Small intestine (tissue), 7 donors: ENCODE measurements around the gene SH2D3A. TPM values are rescaled to one million over a fixed set of nuclear protein-coding genes. Genes with fewer than 3 reads are reported as not detected.
"Not testable (repeated sequence)": the region's sequence is repeated elsewhere in the genome, so short reads cannot be mapped to it uniquely, and the experiment has no call there.

Experiments used
- DNase-seq, 2 donors: peaks; one replicate each; pipeline versions ENCODE4 v3.0.0 to v3.0.0-alpha.2; 2013
- FAIRE-seq: peaks from 2 replicates; lab custom pipeline; 2012; peaks lifted over from hg19 to GRCh38; lab: Jason Lieb, UNC
- H3K27ac ChIP-seq, 3 donors: one replicate each; pipeline ENCODE4 v1.5.1; 2013; ENCODE audit warnings: low read length in 2 of 3, mild to moderate bottlenecking in 2 of 3, control low read depth in 1 of 3, inconsistent platforms in 1 of 3, low read depth in 1 of 3, moderate library complexity in 1 of 3
- H3K27me3 ChIP-seq, 3 donors: one replicate each; pipeline ENCODE4 v1.6.1; 2013; ENCODE audit warnings: low read length in 3 of 3, inconsistent platforms in 1 of 3; ENCODE audit not compliant: control insufficient read depth in 3 of 3, insufficient read depth in 3 of 3
- H3K36me3 ChIP-seq, 3 donors: one replicate each; pipeline ENCODE4 v1.6.1; 2013; ENCODE audit warnings: low read length in 3 of 3, inconsistent platforms in 1 of 3, low read depth in 1 of 3, mild to moderate bottlenecking in 1 of 3, moderate library complexity in 1 of 3; ENCODE audit not compliant: control insufficient read depth in 3 of 3, insufficient read depth in 2 of 3
- H3K4me1 ChIP-seq, 3 donors: one replicate each; pipeline ENCODE4 v1.6.1; 2013; ENCODE audit warnings: low read length in 2 of 3, inconsistent platforms in 1 of 3, low read depth in 1 of 3, mild to moderate bottlenecking in 1 of 3, moderate library complexity in 1 of 3; ENCODE audit not compliant: control insufficient read depth in 3 of 3, insufficient read depth in 2 of 3
- H3K4me3 ChIP-seq, 3 donors: one replicate each; pipeline ENCODE4 v1.5.1; 2013; ENCODE audit warnings: low read length in 3 of 3, control low read depth in 1 of 3, inconsistent platforms in 1 of 3, low read depth in 1 of 3, mild to moderate bottlenecking in 1 of 3, moderate library complexity in 1 of 3
- H3K9me3 ChIP-seq, 2 donors: one replicate each; pipeline ENCODE4 v1.6.1; 2013; ENCODE audit warnings: low read depth in 1 of 2, low read length in 1 of 2; ENCODE audit not compliant: control insufficient read depth in 2 of 2, insufficient read depth in 1 of 2
- WGBS, 3 donors: extraction: QIAGEN DNeasy Blood & Tissue Kit; methylation state at CpG; one replicate each; pipeline ENCODE4 v1.1.7; 2013; 5-methylcytosine and 5-hydroxymethylcytosine counted together
- polyA plus RNA-seq, 4 donors: library from polyadenylated mRNA; stranded (reverse) in 3 of 4; unstranded in 1 of 4; fragments of 200-250 nt in 3 of 4; fragments of 120-200 nt in 1 of 4; gene quantifications; one replicate each; pipeline versions ENCODE4 v1.2.1 to v1.2.3, GENCODE V29; 2013
- donor health status: healthy with polysubstance abuse.
- donor health status: control.
- donor health status: control.
- donor health status: Bipolar disorder and iron deficiency.
- donor health status: healthy.

SH2D3A gene
- polyA plus RNA-seq, 4 donors: 23.9 to 71.6 (median 42.1) TPM

DNA sequence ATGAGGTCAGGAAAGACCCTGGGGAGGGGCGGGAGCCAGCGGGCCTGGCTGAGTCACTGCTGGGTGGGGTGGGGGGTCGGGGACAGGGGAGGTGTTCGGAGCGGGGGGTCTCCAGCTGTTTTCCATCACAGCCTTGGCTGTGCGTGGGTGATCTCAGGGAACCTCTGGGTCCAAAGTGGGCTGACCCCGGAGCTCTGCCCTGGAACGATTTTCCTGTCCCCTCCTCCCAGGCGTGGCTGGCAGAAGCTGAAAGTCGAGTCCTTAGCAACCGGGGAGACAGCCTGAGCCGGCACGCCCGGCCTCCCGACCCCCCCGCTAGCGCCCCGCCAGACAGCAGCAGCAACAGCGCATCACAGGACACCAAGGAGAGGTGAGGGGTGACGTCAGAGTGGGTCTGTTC is 17.2 kb downstream of the SH2D3A start:
- WGBS, 3 donors: 52 to 60% (median 60%) methylated on average over 19 to 20 of the region's 20 CpGs
- DNase-seq (peak in 1 of 2 donors; percentile 45), FAIRE-seq (no peak)
- peaks cover 6 to 87% (median 11%) of the 10 kb centered on the region in 3 donors for H3K36me3 ChIP-seq
- H3K4me3 ChIP-seq: no peak overlapping the region
- peaks cover 0 to 11% of the 10 kb centered on the region in 2 donors for H3K9me3 ChIP-seq
- H3K4me1 ChIP-seq: peaks cover 0 to 36% (median 3%) of the 10 kb centered on the region in 3 donors
- no peaks in the 10 kb centered on the region for H3K27me3 ChIP-seq
- peak overlapping the region in 1 of 3 donors; percentile 34 for H3K27ac ChIP-seq

GRCh38 chr19:6748543-6748942 is 18.7 kb downstream of the SH2D3A start:
- DNase-seq: peak in 1 of 2 donors; percentile 26
- 90 to 94% (median 92%) methylated on average over 10 of the region's 10 CpGs for WGBS, 3 donors
- H3K36me3 ChIP-seq: peaks cover 6 to 87% (median 7%) of the 10 kb centered on the region in 3 donors
- H3K27me3 ChIP-seq, FAIRE-seq, H3K4me3 ChIP-seq: not testable (repeated sequence)
- H3K4me1 ChIP-seq: peaks cover 0 to 44% (median 4%) of the 10 kb centered on the region in 3 donors
- H3K9me3 ChIP-seq: peaks cover 0 to 11% of the 10 kb centered on the region in 2 donors
- peak overlapping the region in 1 of 3 donors; percentile 52 for H3K27ac ChIP-seq

DNA sequence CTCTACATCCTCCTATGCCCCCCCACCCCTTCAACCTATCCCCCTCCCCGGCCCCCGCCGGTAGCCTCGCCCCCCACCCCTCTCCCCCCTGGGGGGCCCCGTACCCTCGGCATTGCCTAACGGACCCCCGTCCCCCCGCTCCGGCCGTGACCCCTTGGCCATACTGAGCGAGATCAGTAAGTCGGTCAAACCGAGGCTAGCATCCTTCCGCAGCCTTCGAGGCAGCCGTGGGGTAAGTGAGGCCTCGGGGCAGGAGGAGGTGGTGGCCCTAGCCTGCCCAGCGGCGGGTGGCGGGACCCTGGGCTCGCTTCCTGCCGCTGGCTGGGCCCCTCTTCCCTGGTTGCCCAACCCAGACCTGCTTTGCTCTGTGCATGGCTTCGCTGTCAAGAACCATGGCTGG is 21.3 kb downstream of the SH2D3A start:
- no peak for DNase-seq
- Histone ChIP-seq H3K36me3 (peaks cover 6 to 87% (median 7%) of the 10 kb centered on the region in 3 donors), H3K4me3 (no peak overlapping the region), H3K9me3 (peaks cover 0 to 11% of the 10 kb centered on the region in 2 donors), H3K4me1 (peaks cover 0 to 35% (median 4%) of the 10 kb centered on the region in 3 donors), H3K27ac (no peak overlapping the region), H3K27me3 (no peaks in the 10 kb centered on the region)
- WGBS, 3 donors: 86 to 95% (median 88%) methylated on average over 17 to 24 of the region's 24 CpGs
- FAIRE-seq: no peak

GRCh38 chr19:6744381-6745301 is 22.6 kb downstream of the SH2D3A start:
- DNase-seq (peak; percentile 62 to 73), FAIRE-seq (no peak)
- peak overlapping the region; percentile 50 to 77 (median 58) for H3K27ac ChIP-seq
- peaks cover 2 to 74% (median 7%) of the 10 kb centered on the region in 3 donors for H3K36me3 ChIP-seq
- peaks cover 0 to 11% of the 10 kb centered on the region in 2 donors for H3K9me3 ChIP-seq
- H3K4me1 ChIP-seq: peaks cover 0 to 35% (median 4%) of the 10 kb centered on the region in 3 donors
- WGBS, 3 donors: 25 to 45% (median 36%) methylated on average over 40 to 41 of the region's 41 CpGs
- no peaks in the 10 kb centered on the region for H3K27me3 ChIP-seq
- no peak overlapping the region for H3K4me3 ChIP-seq

GRCh38 chr19:6743714-6744380 is 23.4 kb downstream of the SH2D3A start:
- no peak overlapping the region for H3K4me3 ChIP-seq
- H3K27ac ChIP-seq: peak overlapping the region in 2 of 3 donors; percentile 58 to 77
- DNase-seq: no peak
- H3K27me3 ChIP-seq: no peaks in the 10 kb centered on the region
- no peak for FAIRE-seq
- H3K4me1 ChIP-seq: peaks cover 0 to 36% (median 4%) of the 10 kb centered on the region in 3 donors
- WGBS, 3 donors: 83 to 93% (median 90%) methylated on average over 15 of the region's 15 CpGs
- H3K9me3 ChIP-seq: peaks cover 0 to 11% of the 10 kb centered on the region in 2 donors
- peaks cover 2 to 66% (median 7%) of the 10 kb centered on the region in 3 donors for H3K36me3 ChIP-seq

GRCh38 chr19:6743066-6743465 is 24.2 kb downstream of the SH2D3A start:
- no peak for FAIRE-seq
- WGBS, 3 donors: 80 to 88% (median 80%) methylated on average over 7 of the region's 7 CpGs
- H3K36me3 ChIP-seq: peaks cover 2 to 62% (median 7%) of the 10 kb centered on the region in 3 donors

GRCh38 chr19:6740589-6741343 is 26.5 kb downstream of the SH2D3A start:
- Histone ChIP-seq H3K36me3 (peaks cover 0 to 42% (median 4%) of the 10 kb centered on the region in 3 donors), H3K27ac (peak overlapping the region; percentile 42 to 82 (median 76)), H3K9me3 (no peaks in the 10 kb centered on the region), H3K4me3 (peak overlapping the region; percentile 65 to 88 (median 78)), H3K4me1 (peaks cover 0 to 44% (median 4%) of the 10 kb centered on the region in 3 donors), H3K27me3 (no peaks in the 10 kb centered on the region)
- DNase-seq: peak; percentile 30 to 74
- FAIRE-seq: no peak
- 2 to 4% (median 3%) methylated on average over 43 to 46 of the region's 46 CpGs for WGBS, 3 donors

More at GRCh38 chr19:6743066-6743465, 24.2 kb downstream of the SH2D3A start:
- Histone ChIP-seq H3K27ac (no peak overlapping the region), H3K4me3 (no peak overlapping the region), H3K9me3 (peaks cover 0 to 11% of the 10 kb centered on the region in 2 donors), H3K27me3 (no peaks in the 10 kb centered on the region), H3K4me1 (peaks cover 0 to 37% (median 4%) of the 10 kb centered on the region in 3 donors)
- DNase-seq: no peak
